Measurements from ENCODE around the gene GSTM4.

The GSTM4 gene

DNA sequence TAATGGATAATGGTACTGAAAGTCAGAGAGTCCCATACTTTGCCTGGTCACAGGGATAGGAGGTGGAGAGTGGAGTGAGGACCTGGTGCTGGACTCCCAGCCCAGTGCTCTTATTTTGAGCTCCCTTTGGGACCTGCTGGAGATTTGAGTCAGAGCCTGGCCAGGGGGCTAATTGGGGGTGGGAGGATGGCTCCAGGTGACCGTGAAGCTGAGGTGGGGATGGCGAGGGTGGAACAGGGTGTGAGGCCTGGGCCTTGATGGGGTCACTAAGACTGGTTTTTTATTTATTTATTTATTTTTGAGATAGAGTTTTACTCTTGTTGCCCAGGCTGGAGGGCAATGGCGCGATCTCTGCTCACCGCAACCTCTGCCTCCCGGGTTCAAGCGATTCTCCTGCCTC is 18.5 kb upstream of the GSTM4 start:
- no peak overlapping the region for H3K27ac ChIP-seq (replicated peaks)
- peak in 1 of 2 experiments; percentile 0 for DNase-seq (ENCODE audit: low read depth in 1 of 2, low spot score in 1 of 2)
- H3K4me3 ChIP-seq (replicated peaks; ENCODE audit: insufficient read depth, low read length), result no peak overlapping the region
- TF ChIP-seq GABPA (IDR thresholded peaks at IDR 0.05; ENCODE audit: low read depth), result no peak
- TF ChIP-seq SPI1 (IDR thresholded peaks at IDR 0.05; ENCODE audit: borderline replicate concordance, low read depth), result no peak
- no peak for TF ChIP-seq POLR2AphosphoS5 (IDR thresholded peaks at IDR 0.05; ENCODE audit: low read depth)
- TF ChIP-seq, protein P1, sequence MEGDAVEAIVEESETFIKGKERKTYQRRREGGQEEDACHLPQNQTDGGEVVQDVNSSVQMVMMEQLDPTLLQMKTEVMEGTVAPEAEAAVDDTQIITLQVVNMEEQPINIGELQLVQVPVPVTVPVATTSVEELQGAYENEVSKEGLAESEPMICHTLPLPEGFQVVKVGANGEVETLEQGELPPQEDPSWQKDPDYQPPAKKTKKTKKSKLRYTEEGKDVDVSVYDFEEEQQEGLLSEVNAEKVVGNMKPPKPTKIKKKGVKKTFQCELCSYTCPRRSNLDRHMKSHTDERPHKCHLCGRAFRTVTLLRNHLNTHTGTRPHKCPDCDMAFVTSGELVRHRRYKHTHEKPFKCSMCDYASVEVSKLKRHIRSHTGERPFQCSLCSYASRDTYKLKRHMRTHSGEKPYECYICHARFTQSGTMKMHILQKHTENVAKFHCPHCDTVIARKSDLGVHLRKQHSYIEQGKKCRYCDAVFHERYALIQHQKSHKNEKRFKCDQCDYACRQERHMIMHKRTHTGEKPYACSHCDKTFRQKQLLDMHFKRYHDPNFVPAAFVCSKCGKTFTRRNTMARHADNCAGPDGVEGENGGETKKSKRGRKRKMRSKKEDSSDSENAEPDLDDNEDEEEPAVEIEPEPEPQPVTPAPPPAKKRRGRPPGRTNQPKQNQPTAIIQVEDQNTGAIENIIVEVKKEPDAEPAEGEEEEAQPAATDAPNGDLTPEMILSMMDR (IDR thresholded peaks at IDR 0.05; ENCODE audit: insufficient read depth, low read length), result no peak
- TF ChIP-seq, protein P2, sequence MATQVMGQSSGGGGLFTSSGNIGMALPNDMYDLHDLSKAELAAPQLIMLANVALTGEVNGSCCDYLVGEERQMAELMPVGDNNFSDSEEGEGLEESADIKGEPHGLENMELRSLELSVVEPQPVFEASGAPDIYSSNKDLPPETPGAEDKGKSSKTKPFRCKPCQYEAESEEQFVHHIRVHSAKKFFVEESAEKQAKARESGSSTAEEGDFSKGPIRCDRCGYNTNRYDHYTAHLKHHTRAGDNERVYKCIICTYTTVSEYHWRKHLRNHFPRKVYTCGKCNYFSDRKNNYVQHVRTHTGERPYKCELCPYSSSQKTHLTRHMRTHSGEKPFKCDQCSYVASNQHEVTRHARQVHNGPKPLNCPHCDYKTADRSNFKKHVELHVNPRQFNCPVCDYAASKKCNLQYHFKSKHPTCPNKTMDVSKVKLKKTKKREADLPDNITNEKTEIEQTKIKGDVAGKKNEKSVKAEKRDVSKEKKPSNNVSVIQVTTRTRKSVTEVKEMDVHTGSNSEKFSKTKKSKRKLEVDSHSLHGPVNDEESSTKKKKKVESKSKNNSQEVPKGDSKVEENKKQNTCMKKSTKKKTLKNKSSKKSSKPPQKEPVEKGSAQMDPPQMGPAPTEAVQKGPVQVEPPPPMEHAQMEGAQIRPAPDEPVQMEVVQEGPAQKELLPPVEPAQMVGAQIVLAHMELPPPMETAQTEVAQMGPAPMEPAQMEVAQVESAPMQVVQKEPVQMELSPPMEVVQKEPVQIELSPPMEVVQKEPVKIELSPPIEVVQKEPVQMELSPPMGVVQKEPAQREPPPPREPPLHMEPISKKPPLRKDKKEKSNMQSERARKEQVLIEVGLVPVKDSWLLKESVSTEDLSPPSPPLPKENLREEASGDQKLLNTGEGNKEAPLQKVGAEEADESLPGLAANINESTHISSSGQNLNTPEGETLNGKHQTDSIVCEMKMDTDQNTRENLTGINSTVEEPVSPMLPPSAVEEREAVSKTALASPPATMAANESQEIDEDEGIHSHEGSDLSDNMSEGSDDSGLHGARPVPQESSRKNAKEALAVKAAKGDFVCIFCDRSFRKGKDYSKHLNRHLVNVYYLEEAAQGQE (IDR thresholded peaks at IDR 0.05; ENCODE audit: insufficient replicate concordance, low read depth), result no peak
- no peaks in the 10 kb centered on the region for H3K27me3 ChIP-seq (ENCODE audit: insufficient read depth, poor library complexity, severe bottlenecking)

DNA sequence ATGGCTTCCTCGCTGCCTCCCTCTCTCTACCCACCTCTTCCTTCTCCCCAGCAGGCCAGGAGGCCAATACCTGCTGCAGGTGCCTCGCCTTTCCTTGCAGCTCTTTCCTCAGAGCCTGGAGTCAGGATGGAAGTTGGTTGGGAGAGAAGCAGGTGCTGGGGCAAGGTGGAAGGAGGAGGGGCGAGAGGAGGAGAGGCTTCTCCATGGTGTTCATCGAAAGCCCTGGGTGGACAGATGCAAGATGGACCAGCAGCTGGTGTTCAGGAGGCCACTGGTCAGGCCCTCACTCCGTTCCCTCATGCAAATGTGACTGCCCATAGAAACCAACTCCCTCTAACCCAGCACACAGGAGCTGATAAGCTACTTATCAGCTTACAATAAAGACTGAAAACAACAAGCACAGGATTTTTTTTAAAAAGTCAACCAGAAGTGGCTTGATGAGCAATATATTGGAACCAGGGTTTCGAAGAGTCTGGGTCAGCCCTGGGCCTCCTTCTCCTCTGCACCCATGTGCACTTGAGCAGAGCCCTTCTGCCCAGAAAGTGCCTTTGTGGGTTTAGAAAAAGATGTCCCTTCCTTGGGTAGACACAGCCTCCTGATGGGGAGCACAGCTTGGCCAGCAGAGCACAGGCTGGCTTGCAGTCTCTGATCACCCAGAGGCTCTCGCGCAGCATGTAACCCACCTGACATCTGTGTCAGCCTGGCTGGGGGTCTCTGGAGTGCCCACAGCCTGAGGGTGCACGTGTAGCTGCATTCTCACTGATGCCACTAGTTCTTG is 16.6 kb upstream of the GSTM4 start:
- Histone ChIP-seq H3K4me3 (replicated peaks; ENCODE audit: insufficient read depth, low read length) (no peak overlapping the region), H3K27me3 (ENCODE audit: insufficient read depth, poor library complexity, severe bottlenecking) (no peaks in the 10 kb centered on the region), H3K27ac (replicated peaks) (no peak overlapping the region)
- TF ChIP-seq GABPA (IDR thresholded peaks at IDR 0.05; ENCODE audit: low read depth) (no peak), POLR2AphosphoS5 (IDR thresholded peaks at IDR 0.05; ENCODE audit: low read depth) (no peak), SPI1 (IDR thresholded peaks at IDR 0.05; ENCODE audit: borderline replicate concordance, low read depth) (no peak)
- TF ChIP-seq, protein P2 (IDR thresholded peaks at IDR 0.05; ENCODE audit: insufficient replicate concordance, low read depth), result no peak
- TF ChIP-seq, protein P1 (IDR thresholded peaks at IDR 0.05; ENCODE audit: insufficient read depth, low read length), result no peak
- peak in 1 of 2 experiments; percentile 0 for DNase-seq (ENCODE audit: low read depth in 1 of 2, low spot score in 1 of 2)

DNA sequence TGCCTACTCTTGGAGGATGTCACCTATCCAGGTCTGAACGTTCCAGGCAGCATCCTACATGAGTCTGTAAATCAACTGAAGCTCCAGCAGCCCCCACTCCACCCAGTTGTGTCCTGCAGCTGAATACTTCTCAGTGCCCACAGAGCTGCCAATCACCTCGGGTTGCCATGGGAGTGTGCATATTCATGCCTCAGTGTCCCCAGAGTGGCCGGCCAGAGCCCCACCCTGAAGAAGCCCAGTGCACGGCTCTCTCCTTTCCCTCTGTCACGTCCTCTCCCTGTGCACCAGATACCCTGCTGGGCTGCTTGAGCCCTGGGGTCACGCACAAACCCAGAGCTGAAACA is 16.1 kb upstream of the GSTM4 start:
- Histone ChIP-seq H3K27ac (replicated peaks) (no peak overlapping the region), H3K27me3 (ENCODE audit: insufficient read depth, poor library complexity, severe bottlenecking) (no peaks in the 10 kb centered on the region), H3K4me3 (replicated peaks; ENCODE audit: insufficient read depth, low read length) (no peak overlapping the region)
- TF ChIP-seq, protein P1 (IDR thresholded peaks at IDR 0.05; ENCODE audit: insufficient read depth, low read length), result no peak
- TF ChIP-seq SPI1 (IDR thresholded peaks at IDR 0.05; ENCODE audit: borderline replicate concordance, low read depth), result no peak
- DNase-seq (ENCODE audit: low read depth in 1 of 2, low spot score in 1 of 2), result peak in 1 of 2 experiments; percentile 0
